Neural crest cell (in vitro differentiated cells): ENCODE measurements around the gene RUSF1. TPM values are rescaled to one million over a fixed set of nuclear protein-coding genes. Genes with fewer than 3 reads are reported as not detected.

Experiments used
- DNase-seq: peaks from one replicate; pipeline ENCODE4 v3.0.0; 2021; ENCODE audit warnings: low read depth, mixed read lengths, low spot score
- H3K27ac Mint-ChIP-seq: one replicate; pipeline ENCODE4 v1.8.0; 2021; ENCODE audit warnings: mild to moderate bottlenecking, mixed read lengths; ENCODE audit not compliant: unreplicated experiment
- H3K27me3 Mint-ChIP-seq: 2 replicates; pipeline ENCODE4 v1.8.0; 2021; ENCODE audit warnings: low read depth, mild to moderate bottlenecking, mixed read lengths
- H3K36me3 Mint-ChIP-seq: 2 replicates; pipeline ENCODE4 v1.8.0; 2021; ENCODE audit warnings: low read depth, mild to moderate bottlenecking, mixed read lengths
- H3K4me1 Mint-ChIP-seq: 2 replicates; pipeline ENCODE4 v1.8.0; 2021; ENCODE audit warnings: mixed read lengths
- H3K4me3 Mint-ChIP-seq: one replicate; pipeline ENCODE4 v1.8.0; 2021; ENCODE audit warnings: mild to moderate bottlenecking, mixed read lengths
- H3K9me3 Mint-ChIP-seq: 2 replicates; pipeline ENCODE4 v1.8.0; 2021; ENCODE audit warnings: mixed read lengths
- CTCF ChIP-seq: fragments of 200-600 bp; sonication (generic); conservative IDR thresholded peaks from 2 replicates; pipeline ENCODE4 v1.5.0; 2021; ENCODE audit warnings: antibody characterized with exemption, mild to moderate bottlenecking
- total RNA-seq: library from RNA; stranded (reverse); gene quantifications from 2 replicates; pipeline ENCODE4 v1.2.1, GENCODE V29; 2021

Gene RUSF1
- total RNA-seq, 1 donor from 2014 or later = 47.7 TPM

DNA sequence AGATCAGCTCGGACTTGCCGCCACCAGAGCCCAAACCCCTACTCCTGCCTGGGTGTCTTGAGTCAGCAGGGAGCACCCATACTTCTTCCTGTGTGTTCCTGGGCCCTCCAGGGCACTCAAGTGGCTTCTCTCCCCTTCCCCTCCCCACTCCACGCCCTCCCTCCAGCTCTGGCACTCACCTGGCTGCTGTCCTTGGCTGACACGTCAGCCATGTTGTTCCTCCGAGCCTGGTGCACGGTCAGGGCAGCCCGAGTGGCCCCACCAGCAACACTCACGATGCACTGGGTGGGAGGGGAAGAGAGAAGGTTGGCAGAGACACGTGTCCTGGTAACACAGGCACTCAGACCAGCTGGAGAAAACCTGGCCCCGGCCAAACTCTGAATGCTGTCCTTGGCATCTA is 11.5 kb downstream of the RUSF1 start:
- H3K27ac Mint-ChIP-seq = no peak overlapping the region
- no peak for TF ChIP-seq CTCF
- H3K36me3 Mint-ChIP-seq = peaks cover 8% of the 10 kb centered on the region
- H3K4me1 Mint-ChIP-seq = no peaks in the 10 kb centered on the region
- no peak overlapping the region for H3K4me3 Mint-ChIP-seq
- no peak for DNase-seq
- H3K27me3 Mint-ChIP-seq = no peaks in the 10 kb centered on the region
- H3K9me3 Mint-ChIP-seq = no peaks in the 10 kb centered on the region

DNA sequence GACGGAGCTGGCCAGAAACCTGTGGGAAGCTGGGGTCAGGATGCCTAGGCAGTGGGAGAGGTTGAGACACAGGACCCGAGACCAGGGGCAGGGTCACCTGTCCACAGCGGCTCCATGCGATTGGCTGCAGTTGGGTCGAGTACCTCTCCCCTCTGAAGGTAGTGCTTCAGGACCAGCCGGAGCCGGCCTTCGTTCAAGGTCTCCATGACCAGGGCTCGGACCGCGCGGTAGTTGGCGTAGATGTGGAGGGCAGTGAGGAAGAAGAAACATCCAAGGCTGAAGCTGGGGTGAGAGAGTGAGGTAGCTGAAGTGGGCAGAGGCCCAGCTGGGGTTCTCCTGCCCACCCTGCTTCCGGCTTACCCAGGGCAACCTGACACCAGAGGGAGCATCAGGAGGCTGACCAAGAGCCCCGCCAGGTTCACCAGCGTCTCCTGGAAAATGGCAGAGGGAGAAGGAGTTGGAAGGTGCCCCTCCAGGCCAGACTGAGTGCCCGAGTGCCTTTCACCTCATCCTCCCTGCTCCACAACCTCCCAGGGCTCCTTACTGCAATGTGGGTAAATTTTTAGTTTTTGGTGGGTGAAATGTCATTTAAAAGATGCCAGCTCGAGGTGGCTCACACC is 14.6 kb downstream of the RUSF1 start:
- DNase-seq = no peak
- Mint-ChIP-seq H3K27ac (no peak overlapping the region), H3K4me1 (no peaks in the 10 kb centered on the region), H3K4me3 (no peak overlapping the region), H3K9me3 (no peaks in the 10 kb centered on the region), H3K36me3 (peaks cover 12% of the 10 kb centered on the region), H3K27me3 (peaks cover 17% of the 10 kb centered on the region)
- TF ChIP-seq CTCF = no peak

- DNase-seq = no peak
- Mint-ChIP-seq H3K4me3 (no peak overlapping the region), H3K4me1 (peaks cover 3% of the 10 kb centered on the region), H3K9me3 (no peaks in the 10 kb centered on the region), H3K27ac (no peak overlapping the region), H3K36me3 (peaks cover 8% of the 10 kb centered on the region), H3K27me3 (peaks cover 32% of the 10 kb centered on the region)
- TF ChIP-seq CTCF = no peak
Measured at GRCh38 chr16:31491778-31492418, 16.3 kb downstream of the RUSF1 start.

DNA sequence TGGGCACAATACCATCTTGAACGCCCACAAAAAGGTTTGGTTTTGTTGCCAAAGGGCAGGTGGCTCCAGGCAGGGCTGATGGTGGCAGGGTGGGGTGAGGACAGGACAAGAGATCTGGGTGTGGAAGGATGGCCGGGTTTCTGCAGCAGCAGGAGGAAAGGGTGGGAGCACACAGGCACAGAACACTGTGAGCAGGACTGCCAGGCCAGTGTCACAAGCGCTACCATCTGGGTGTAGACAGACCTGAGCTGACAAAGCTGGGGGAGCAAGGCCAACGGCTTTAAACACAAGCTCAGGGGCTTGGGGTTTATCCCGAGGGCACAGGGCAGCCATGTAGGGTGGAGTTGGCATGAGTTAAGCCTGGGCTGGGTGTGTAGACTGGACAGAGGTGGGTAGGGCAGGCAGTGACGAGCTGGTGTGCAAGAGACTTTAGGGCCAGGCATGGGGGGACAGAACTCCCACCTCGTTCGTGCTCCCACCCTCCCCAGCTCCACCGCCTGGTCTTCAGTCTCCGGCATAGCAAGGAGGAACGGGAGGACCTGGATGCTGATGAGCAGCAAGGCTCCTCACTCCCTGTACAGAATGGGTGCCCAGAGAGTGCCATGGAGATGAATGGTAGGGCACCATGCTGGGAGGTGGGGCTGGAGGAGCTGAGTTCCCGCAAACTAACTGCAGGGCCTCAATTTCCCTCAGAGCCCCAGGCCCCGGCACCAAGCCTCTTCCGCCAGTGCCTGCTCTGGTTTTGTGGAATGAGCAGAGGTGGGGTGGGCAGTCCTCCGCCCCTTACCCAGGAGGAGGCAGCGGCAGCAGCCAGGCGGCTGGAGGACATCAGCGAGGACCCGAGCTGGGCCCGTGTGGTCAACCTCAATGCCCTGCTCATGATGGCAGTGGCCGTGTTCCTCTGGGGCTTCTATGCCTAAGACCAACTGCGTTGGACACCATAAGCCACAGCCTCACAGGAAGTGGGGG is 18.3 kb downstream of the RUSF1 start:
- H3K36me3 Mint-ChIP-seq = peaks cover 8% of the 10 kb centered on the region
- peaks cover 52% of the 10 kb centered on the region for H3K27me3 Mint-ChIP-seq
- no peak for DNase-seq
- H3K4me3 Mint-ChIP-seq = peak overlapping the region; percentile 47
- H3K9me3 Mint-ChIP-seq = no peaks in the 10 kb centered on the region
- no peak overlapping the region for H3K27ac Mint-ChIP-seq
- H3K4me1 Mint-ChIP-seq = peaks cover 3% of the 10 kb centered on the region
- TF ChIP-seq CTCF = no peak

DNA sequence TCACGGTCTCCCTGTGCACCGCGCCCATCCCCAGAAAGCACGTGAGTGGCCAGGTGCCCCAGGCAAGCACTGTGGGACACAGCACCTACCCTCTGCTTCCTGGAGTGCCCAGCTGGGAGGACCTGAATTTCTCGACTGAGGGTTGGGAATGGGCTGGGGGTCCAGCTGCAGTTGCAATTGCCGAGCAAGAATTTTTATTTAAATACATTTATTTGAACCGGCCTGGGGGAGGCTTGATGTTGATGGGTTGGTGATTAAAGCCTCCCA is 19.0 kb downstream of the RUSF1 start:
- peaks cover 8% of the 10 kb centered on the region for H3K36me3 Mint-ChIP-seq
- no peaks in the 10 kb centered on the region for H3K9me3 Mint-ChIP-seq
- H3K27me3 Mint-ChIP-seq = peaks cover 59% of the 10 kb centered on the region
- H3K4me1 Mint-ChIP-seq = peaks cover 3% of the 10 kb centered on the region
- H3K4me3 Mint-ChIP-seq = no peak overlapping the region
- DNase-seq = no peak
- TF ChIP-seq CTCF = no peak
- no peak overlapping the region for H3K27ac Mint-ChIP-seq
